Measurements from ENCODE around the gene RASGEF1C. TPM values are rescaled to one million over a fixed set of nuclear protein-coding genes. Genes with fewer than 3 reads are reported as not detected.

Gene RASGEF1C
- total RNA-seq, 1 experiment from 2014 or later = 0.29 TPM

GRCh38 chr5:180143656-180144364 is 65.2 kb downstream of the RASGEF1C start:
- no TSS peak for BruUV-seq (replicated peaks)
- H3K27me3 ChIP-seq (ENCODE audit: low read length) = peaks cover 35% of the 10 kb centered on the region

GRCh38 chr5:180142824-180143610 is 66.0 kb downstream of the RASGEF1C start:
- Histone ChIP-seq H3K27me3 (ENCODE audit: low read length) (peaks cover 35% of the 10 kb centered on the region), H4K20me1 (ENCODE audit: low read length) (no peaks in the 10 kb centered on the region), H3K36me3 (ENCODE audit: low read depth, low read length) (no peaks in the 10 kb centered on the region), H3K4me3 (ENCODE audit: low read length) (no peak overlapping the region), H2AFZ (ENCODE audit: low read length) (no peak overlapping the region), H3K4me2 (ENCODE audit: low read length) (no peak overlapping the region), H3K4me1 (ENCODE audit: insufficient read depth, low read length) (no peaks in the 10 kb centered on the region), H3K79me2 (ENCODE audit: low read length) (no peaks in the 10 kb centered on the region), H3K9me2 (replicated peaks; ENCODE audit: low read length) (no peaks in the 10 kb centered on the region), H3K9me3 (ENCODE audit: low read length) (peaks cover 7% of the 10 kb centered on the region; the same call in 1 of the 2 replicates), H3K27ac (ENCODE audit: low read length) (no peak overlapping the region), H3F3A (ENCODE audit: low read length, unreplicated experiment) (no peaks in the 10 kb centered on the region), H3K9ac (ENCODE audit: low read length) (no peak overlapping the region)
- TF ChIP-seq EZH2phosphoT487 (IDR thresholded peaks at IDR 0.05; ENCODE audit: borderline replicate concordance, low read length) = no peak
- TF ChIP-seq CTCF (conservative IDR thresholded peaks at IDR 0.05; ENCODE audit: low read depth, low read length) = no peak
- TF ChIP-seq EZH2 (IDR thresholded peaks at IDR 0.05; ENCODE audit: low read length, unreplicated experiment) = no peak
- BruUV-seq (replicated peaks) = no TSS peak
- ChIA-PET CTCF (no interaction called here), POLR2A (ENCODE audit: unreplicated experiment) (no interaction called here)
- ATAC-seq (no peak), DNase-seq (no peak)
- intact Hi-C loops (cut with micrococcal nuclease) = no loop called here

More at GRCh38 chr5:180143656-180144364, 65.2 kb downstream of the RASGEF1C start:
- ATAC-seq (no peak), DNase-seq (no peak)
- Histone ChIP-seq H4K20me1 (ENCODE audit: low read length) (no peaks in the 10 kb centered on the region), H3K9me3 (ENCODE audit: low read length) (peaks cover 7% of the 10 kb centered on the region; the same call in 1 of the 2 replicates), H3K4me1 (ENCODE audit: insufficient read depth, low read length) (no peaks in the 10 kb centered on the region), H2AFZ (ENCODE audit: low read length) (no peak overlapping the region), H3K4me3 (ENCODE audit: low read length) (no peak overlapping the region), H3K79me2 (ENCODE audit: low read length) (no peaks in the 10 kb centered on the region), H3K4me2 (ENCODE audit: low read length) (no peak overlapping the region), H3K9ac (ENCODE audit: low read length) (no peak overlapping the region), H3K27ac (ENCODE audit: low read length) (no peak overlapping the region), H3K9me2 (replicated peaks; ENCODE audit: low read length) (no peaks in the 10 kb centered on the region), H3F3A (ENCODE audit: low read length, unreplicated experiment) (no peaks in the 10 kb centered on the region), H3K36me3 (ENCODE audit: low read depth, low read length) (no peaks in the 10 kb centered on the region)
- ChIA-PET POLR2A (ENCODE audit: unreplicated experiment) (no interaction called here), CTCF (no interaction called here)
- intact Hi-C loops (cut with micrococcal nuclease) = no loop called here
- TF ChIP-seq EZH2 (IDR thresholded peaks at IDR 0.05; ENCODE audit: low read length, unreplicated experiment) (no peak), CTCF (conservative IDR thresholded peaks at IDR 0.05; ENCODE audit: low read depth, low read length) (no peak), EZH2phosphoT487 (IDR thresholded peaks at IDR 0.05; ENCODE audit: borderline replicate concordance, low read length) (no peak)

Data from PC-3 (cell line).